Uterus (tissue), 2 donors: ENCODE measurements around the gene DAB2IP.

Experiments
- CTCF ChIP-seq, 4 experiments: fragments of 200-600 bp in 2 of 4; fragments of 450-650 bp in 2 of 4; sonication (generic) in 2 of 4; IDR thresholded peaks; one replicate each; pipeline ENCODE4 v1.5.1; 2016 to 2019; ENCODE audit warnings: antibody characterized with exemption in 4 of 4, mild to moderate bottlenecking in 2 of 4, moderate library complexity in 1 of 4
- POLR2A ChIP-seq, 2 donors: fragments of 450-650 bp; IDR thresholded peaks; one replicate each; pipeline ENCODE4 v1.6.1; 2016; ENCODE audit warnings: antibody characterized with exemption in 2 of 2, mild to moderate bottlenecking in 1 of 2, moderate library complexity in 1 of 2

- TF ChIP-seq CTCF (IDR thresholded peaks at IDR 0.05), result no peak
- TF ChIP-seq POLR2A (IDR thresholded peaks at IDR 0.05), result no peak
Observed at GRCh38 chr9:121810489-121810888, 159.1 kb downstream of the DAB2IP start.
